Measurements from ENCODE around the gene PRPF40A. TPM values are rescaled to one million over a fixed set of nuclear protein-coding genes. Genes with fewer than 3 reads are reported as not detected.
"Not testable (repeated sequence)": the region's sequence is repeated elsewhere in the genome, so short reads cannot be mapped to it uniquely, and the experiment has no call there.

PRPF40A gene
- 100 to 1,000 TPM in 3 of 8 experiments, 10 to 100 TPM in 5; 67.7 to 194 (median 89.1) TPM for total RNA-seq

DNA sequence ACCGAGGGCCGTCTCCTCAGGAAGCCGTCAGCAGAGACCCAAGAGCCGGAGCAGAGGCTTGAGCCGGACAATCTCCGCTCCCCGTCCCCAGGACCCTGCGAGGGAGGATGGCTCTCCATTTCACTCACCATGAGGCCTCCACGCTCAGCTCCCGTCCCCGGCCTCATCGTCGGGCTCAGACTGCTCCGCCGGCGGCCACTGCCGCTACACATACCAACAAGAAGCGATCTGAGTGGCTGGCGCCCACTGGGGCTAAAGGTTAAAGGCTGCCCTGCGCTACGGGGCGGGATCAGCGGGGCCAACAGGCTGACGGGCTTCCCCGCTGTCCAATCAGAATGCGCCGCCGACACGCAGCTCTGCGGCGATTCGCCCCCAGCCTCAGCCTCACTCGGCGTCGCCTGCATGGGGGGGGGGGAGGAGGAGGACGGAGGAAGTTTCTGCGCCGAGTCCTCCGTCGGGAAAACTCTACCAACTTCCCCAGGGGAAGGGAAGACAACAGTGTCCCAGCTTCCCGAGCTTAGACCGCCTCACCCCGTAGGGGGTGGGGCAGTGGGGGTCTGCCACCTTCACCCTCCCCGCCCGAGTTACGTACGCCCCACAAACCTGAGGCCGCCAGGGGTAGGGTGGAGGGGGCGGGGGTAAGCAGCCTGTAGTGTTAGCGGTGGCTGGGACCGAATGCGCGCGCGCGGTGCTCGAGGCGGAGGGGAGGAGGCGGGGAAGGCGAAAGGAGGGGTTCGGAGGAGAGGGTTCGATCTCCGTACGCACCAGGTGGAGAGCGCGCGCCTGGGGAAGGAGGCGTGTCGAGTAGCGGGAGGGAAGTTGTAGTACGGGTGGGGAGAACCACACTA, at the start of gene PRPF40A:
TSS of gene PRPF40A (minus strand) at position 234 of the 848 bp plus-strand sequence. CDS start at position 212, 22 bp downstream.
- in situ Hi-C loops (cut with MboI; ENCODE audit: low pct_unique_long_range_greater_than_20kb in 2 of 9, low sequenced_read_pairs in 9 of 9, unreplicated experiment in 9 of 9) = loop anchor here in 1 of 9 experiments (25.0 kb wide), 1 partner anchor 770 kb away; the partner anchor contains the start of gene RPRM
- ATAC-seq (replicated peaks in 6 of 8) = peak; percentile 68 to 85 (median 82)
- WGBS, 10 experiments = 0 to 10% (median 0%) methylated on average over 4 to 11 of the region's 71 CpGs; no CpG with 5 or more reads in 4 of the 10 experiments

DNA sequence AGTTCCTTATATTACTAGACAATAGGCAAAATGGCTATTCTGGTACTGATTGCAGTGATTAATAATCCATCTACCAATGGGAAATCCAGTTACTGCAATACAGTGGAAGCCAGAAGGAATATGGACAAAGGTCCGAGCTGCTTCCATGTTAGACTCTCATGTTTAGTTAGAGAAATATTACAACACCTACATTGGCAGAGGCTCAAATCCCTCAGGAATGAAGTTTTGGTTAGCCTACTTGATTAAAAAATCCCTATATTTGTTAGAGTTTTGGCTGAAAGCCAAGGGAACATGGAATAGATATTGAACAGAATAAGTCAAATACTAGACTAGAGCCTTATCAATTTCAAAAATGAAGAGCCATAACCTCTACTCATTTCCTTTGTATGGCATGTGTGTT, 49.7 kb upstream of the PRPF40A start:
- in situ Hi-C loops (cut with MboI; ENCODE audit: low pct_unique_long_range_greater_than_20kb in 2 of 9, low sequenced_read_pairs in 9 of 9, unreplicated experiment in 9 of 9) = no loop called here
- WGBS, 10 experiments = 22 to 100% (median 86%) methylated on average over 1 of the region's 1 CpG; no CpG with 5 or more reads in 3 of the 10 experiments

More for the DNA sequence above, at the start of gene PRPF40A:
- Histone ChIP-seq H3K27ac (peak within 1 kb of the TSS; percentile 98 to 99), H3K4me1 (replicated peaks in 1 of 2) (peaks cover 0 to 16% of the 10 kb centered on the region in 2 donors), H3K4me3 (peak within 1 kb of the TSS; percentile 89 to 100 (median 93))

DNA sequence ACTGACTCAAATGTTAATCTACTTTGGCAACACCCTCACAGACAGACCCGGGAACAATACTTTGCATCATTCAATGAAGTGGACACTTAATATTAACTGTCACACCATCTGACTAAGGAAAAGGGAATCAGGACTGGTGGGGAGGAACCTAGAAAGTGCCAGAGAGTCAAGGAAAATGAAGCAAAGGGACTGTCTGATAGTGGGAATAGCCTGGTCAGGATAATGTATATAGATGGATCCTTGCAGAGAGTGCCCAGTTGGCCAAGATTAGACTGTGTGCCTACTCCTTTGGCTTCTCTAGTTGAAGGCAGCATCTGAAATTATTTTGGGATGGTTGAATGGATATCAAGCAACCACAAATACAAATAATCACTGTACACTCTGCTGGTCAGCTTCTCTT, 46.4 kb upstream of the PRPF40A start:
- in situ Hi-C loops (cut with MboI; ENCODE audit: low pct_unique_long_range_greater_than_20kb in 2 of 9, low sequenced_read_pairs in 9 of 9, unreplicated experiment in 9 of 9) = no loop called here
- peak in 3 of 8 experiments; percentile 22 to 33 (median 32) for ATAC-seq (replicated peaks in 6 of 8)
- WGBS, 10 experiments = no CpG with 5 or more reads among the region's 1 CpG
- Histone ChIP-seq H3K27ac (no peak overlapping the region), H3K4me3 (no peak overlapping the region), H3K4me1 (replicated peaks in 1 of 2) (peaks cover 8 to 14% of the 10 kb centered on the region in 2 donors)

More for the DNA sequence above, 49.7 kb upstream of the PRPF40A start:
- Histone ChIP-seq H3K4me1 (replicated peaks in 1 of 2) (peaks cover 0 to 6% of the 10 kb centered on the region in 2 donors), H3K4me3 (no peak overlapping the region), H3K27ac (no peak overlapping the region)
- ATAC-seq (replicated peaks in 6 of 8) = no peak

DNA sequence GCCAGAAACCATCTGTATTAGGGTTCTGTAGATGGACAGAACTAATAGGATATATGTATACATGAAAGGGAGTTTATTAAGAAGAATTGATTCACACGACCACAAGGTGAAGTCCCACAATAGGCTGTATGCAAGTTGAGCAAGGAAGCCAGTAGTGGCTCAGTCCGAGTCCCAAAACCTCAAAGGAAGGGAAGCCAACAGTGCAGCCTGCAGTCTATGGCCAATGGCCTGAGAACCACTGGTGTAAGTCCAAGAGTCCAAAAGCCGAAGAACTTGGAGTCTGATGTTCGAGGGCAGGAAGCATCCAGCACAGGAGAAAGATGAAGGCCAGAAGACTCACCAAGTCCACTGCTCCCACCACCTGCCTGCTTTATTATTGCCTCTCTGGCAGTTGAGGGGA, 45.9 kb upstream of the PRPF40A start:
- WGBS, 10 experiments = 82 to 100% (median 100%) methylated on average over 1 to 4 of the region's 4 CpGs; no CpG with 5 or more reads in 1 of the 10 experiments
- ATAC-seq (replicated peaks in 6 of 8); H3K4me3 ChIP-seq; in situ Hi-C loops (cut with MboI; ENCODE audit: low pct_unique_long_range_greater_than_20kb in 2 of 9, low sequenced_read_pairs in 9 of 9, unreplicated experiment in 9 of 9); H3K27ac ChIP-seq: not testable (repeated sequence)
- H3K4me1 ChIP-seq (replicated peaks in 1 of 2) = peaks cover 8 to 14% of the 10 kb centered on the region in 2 donors

DNA sequence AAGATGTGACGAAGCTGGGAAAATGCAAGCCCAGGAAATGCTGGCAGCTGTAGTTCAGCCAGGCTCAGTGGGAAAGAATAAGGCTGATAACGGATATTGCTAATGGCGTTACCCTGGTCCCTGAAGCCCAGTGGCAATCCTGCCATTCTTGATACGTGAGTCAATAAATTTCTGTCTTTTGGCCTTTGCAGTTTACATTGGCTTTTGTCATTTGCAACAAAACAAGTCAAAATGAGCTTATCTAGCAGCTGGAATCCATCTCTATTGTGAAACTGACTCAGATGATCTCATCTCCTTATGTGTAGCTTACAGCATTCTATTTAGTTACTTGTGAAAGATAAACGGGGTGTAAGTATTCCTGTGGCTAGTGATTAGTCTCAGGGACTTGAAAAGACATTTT, 44.9 kb upstream of the PRPF40A start:
- 15 to 62% (median 46%) methylated on average over 1 to 5 of the region's 5 CpGs for WGBS, 10 experiments
- in situ Hi-C loops (cut with MboI; ENCODE audit: low pct_unique_long_range_greater_than_20kb in 2 of 9, low sequenced_read_pairs in 9 of 9, unreplicated experiment in 9 of 9) = no loop called here
- no peak overlapping the region for H3K4me3 ChIP-seq
- H3K27ac ChIP-seq = no peak overlapping the region
- peak in 7 of 8 experiments; percentile 27 to 91 (median 73) for ATAC-seq (replicated peaks in 6 of 8)
- peaks cover 8 to 14% of the 10 kb centered on the region in 2 donors for H3K4me1 ChIP-seq (replicated peaks in 1 of 2)

DNA sequence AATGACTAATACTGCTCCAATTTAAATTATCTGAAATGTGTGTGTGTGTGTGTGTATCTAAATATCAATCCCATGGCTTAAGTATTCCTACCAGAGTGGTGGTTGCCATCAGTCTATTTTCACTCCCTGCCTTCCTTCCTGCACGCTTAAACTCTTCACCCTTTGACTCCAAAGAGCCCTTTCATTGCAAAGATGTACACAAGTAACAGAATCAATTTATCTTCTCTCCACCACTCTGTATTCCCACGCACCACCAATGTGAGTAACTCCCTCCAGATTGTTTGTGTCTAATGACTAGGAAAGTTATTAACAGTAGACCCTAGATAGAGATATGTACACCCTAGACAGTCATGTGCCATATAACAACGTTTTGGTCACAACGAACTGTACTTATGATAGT, 44.0 kb upstream of the PRPF40A start:
- Histone ChIP-seq H3K4me1 (replicated peaks in 1 of 2) (peaks cover 8 to 14% of the 10 kb centered on the region in 2 donors), H3K4me3 (no peak overlapping the region), H3K27ac (no peak overlapping the region)
- in situ Hi-C loops (cut with MboI; ENCODE audit: low pct_unique_long_range_greater_than_20kb in 2 of 9, low sequenced_read_pairs in 9 of 9, unreplicated experiment in 9 of 9) = no loop called here
- peak in 7 of 8 experiments; percentile 20 to 59 (median 29) for ATAC-seq (replicated peaks in 6 of 8)
- 37 to 100% (median 82%) methylated on average over 1 to 4 of the region's 4 CpGs for WGBS, 10 experiments

DNA sequence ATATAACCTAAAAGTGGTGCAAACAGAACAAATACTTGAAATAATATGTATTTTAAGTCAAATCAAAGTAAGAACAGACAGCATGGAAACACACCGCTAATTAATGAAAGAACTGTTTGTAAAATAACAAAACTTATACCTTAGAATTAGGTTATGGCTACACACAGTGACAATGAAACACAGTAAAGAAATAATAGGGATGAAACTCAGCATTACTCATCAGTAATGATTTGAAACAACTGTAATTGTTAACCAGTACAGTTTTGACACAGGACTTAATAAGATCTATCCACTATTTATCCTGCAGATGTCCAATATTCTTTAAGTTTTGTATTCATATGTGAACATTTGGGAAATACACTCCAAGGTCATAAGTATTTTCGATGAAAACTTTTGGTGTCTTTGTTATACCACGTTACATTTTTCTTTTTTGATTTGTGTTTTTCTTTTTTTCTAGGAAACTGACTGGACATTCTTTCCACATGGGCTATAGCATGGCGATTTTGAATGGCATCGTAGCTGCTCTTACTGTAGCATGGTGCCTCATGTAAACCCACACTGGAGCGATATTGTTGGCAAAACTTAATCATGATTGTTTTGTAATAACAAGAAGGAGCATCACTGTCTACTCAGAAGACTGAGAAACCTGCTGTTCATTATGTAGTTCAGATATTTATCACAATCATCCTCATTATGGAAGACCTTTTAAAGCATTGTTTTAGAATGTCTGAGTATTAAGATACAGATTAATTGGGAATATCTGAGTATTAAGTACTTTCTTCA, 42.2 kb upstream of the PRPF40A start:
- in situ Hi-C loops (cut with MboI; ENCODE audit: low pct_unique_long_range_greater_than_20kb in 2 of 9, low sequenced_read_pairs in 9 of 9, unreplicated experiment in 9 of 9) = no loop called here
- WGBS, 10 experiments = 81 to 100% (median 95%) methylated on average over 3 to 6 of the region's 6 CpGs
- ATAC-seq (replicated peaks in 6 of 8) = no peak
- no peak overlapping the region for H3K27ac ChIP-seq
- peaks cover 8 to 14% of the 10 kb centered on the region in 2 donors for H3K4me1 ChIP-seq (replicated peaks in 1 of 2)
- no peak overlapping the region for H3K4me3 ChIP-seq

DNA sequence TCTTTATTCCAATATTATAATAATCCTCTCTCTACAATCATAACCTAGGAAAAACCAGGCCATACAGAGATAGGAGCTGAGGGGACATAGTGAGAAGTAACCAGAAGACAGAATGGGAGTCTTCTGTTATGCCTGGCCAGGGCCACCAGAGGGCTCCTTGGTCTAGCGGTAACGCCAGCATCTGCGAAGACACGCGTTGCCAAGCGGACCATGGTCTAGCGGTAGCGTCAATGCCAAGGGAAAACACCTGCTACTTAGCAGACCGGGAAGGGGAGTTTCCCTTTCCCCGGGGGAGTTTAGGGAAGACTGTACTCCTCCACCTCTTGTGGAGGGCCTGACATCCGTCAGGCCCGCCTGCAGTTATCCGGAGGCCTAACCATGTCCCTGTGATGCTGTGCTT, 37.8 kb upstream of the PRPF40A start:
- Histone ChIP-seq H3K27ac (no peak overlapping the region), H3K4me1 (replicated peaks in 1 of 2) (no peaks in the 10 kb centered on the region), H3K4me3 (no peak overlapping the region)
- in situ Hi-C loops (cut with MboI; ENCODE audit: low pct_unique_long_range_greater_than_20kb in 2 of 9, low sequenced_read_pairs in 9 of 9, unreplicated experiment in 9 of 9) = no loop called here
- WGBS, 10 experiments = 80 to 100% (median 91%) methylated on average over 1 to 8 of the region's 13 CpGs; no CpG with 5 or more reads in 2 of the 10 experiments
- no peak for ATAC-seq (replicated peaks in 6 of 8)

DNA sequence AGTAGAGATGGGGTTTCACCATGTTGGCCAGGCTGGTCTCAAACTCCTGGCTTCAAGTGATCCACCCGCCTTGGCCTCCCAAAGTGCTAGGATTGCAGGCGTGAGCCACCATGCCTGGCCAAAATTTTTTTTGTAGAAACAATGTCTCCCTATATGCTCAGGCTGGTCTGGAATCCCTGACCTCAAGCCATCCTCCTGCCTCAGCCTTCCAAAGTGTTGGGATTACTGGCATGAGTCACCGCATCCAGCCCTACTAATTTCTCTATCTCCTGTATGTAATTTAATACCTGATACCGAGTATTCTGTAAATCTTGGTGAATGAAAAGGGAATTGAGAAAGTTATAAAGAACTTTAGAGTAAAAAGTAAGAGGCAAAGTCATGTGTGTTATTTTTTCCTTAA, 30.5 kb upstream of the PRPF40A start:
- in situ Hi-C loops (cut with MboI; ENCODE audit: low pct_unique_long_range_greater_than_20kb in 2 of 9, low sequenced_read_pairs in 9 of 9, unreplicated experiment in 9 of 9) = loop anchor here in 4 of 9 experiments (25.0 kb wide), 3 partner anchors 165 to 765 kb away; partner anchors contain the start of gene RPRM (in 1 of the 4)
- 64 to 100% (median 97%) methylated on average over 1 to 4 of the region's 4 CpGs; no CpG with 5 or more reads in 2 of the 10 experiments for WGBS, 10 experiments
- ATAC-seq (replicated peaks in 6 of 8); H3K4me1 ChIP-seq (replicated peaks in 1 of 2); H3K27ac ChIP-seq; H3K4me3 ChIP-seq: not testable (repeated sequence)

DNA sequence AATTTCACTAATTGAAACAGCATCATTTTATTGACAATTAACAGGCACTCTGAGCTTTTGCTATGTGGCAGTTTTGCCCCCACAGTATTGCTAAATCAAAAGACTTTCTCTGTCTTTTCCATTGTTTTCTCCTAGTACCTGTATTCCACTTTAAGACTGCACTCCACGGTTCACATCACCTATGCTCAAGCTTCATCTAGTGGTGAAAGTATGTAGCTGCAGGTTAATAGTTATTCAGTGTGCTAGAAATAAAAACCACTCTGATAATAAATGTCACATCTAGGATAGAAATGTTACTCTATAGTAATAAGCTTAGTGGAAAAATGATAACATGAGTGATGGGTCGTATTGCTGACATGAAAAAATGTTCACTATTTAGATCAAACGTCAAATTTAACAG, 25.7 kb upstream of the PRPF40A start:
- Histone ChIP-seq H3K27ac (no peak overlapping the region), H3K4me3 (no peak overlapping the region), H3K4me1 (replicated peaks in 1 of 2) (peaks cover 0 to 7% of the 10 kb centered on the region in 2 donors)
- peak in 2 of 8 experiments; percentile 24 to 47 for ATAC-seq (replicated peaks in 6 of 8)
- in situ Hi-C loops (cut with MboI; ENCODE audit: low pct_unique_long_range_greater_than_20kb in 2 of 9, low sequenced_read_pairs in 9 of 9, unreplicated experiment in 9 of 9) = loop anchor here in 4 of 9 experiments (25.0 kb wide), 3 partner anchors 169 to 769 kb away; partner anchors contain the start of gene RPRM (in 1 of the 4)
- WGBS, 10 experiments = 43 to 88% (median 71%) methylated on average over 1 to 3 of the region's 3 CpGs

DNA sequence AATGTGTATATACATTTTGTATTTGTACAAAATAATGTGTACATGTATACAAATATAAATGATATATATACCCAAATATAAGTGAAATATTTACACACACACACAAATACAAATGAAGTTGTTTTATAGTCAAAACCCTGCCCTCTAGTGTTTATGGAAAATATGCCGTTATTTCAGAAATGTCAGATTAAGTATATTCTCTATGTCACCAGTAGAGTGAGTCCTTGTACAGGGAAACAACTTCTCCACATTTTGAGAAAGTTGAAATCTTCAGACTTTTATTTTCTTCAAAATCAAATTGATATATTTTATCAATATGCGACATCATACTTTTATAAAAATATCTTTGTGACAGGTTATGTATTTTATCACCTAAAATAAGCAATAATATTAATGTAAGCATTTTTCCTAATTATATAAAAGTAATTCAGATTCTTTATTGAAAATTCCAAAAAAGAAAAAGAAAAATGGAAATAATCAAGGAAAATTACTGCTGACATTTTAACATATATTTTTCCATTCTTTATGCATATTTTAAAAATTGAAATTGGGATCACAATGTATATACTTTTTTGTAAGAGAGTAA, 23.6 kb upstream of the PRPF40A start:
- WGBS, 10 experiments = 0 to 100% (median 70%) methylated on average over 1 to 2 of the region's 2 CpGs
- in situ Hi-C loops (cut with MboI; ENCODE audit: low pct_unique_long_range_greater_than_20kb in 2 of 9, low sequenced_read_pairs in 9 of 9, unreplicated experiment in 9 of 9) = loop anchor here in 4 of 9 experiments (25.0 kb wide), 3 partner anchors 171 to 771 kb away; partner anchors contain the start of gene RPRM (in 1 of the 4)
- ATAC-seq (replicated peaks in 6 of 8) = peak in 1 of 8 experiments; percentile 35
- peaks cover 0 to 7% of the 10 kb centered on the region in 2 donors for H3K4me1 ChIP-seq (replicated peaks in 1 of 2)
- H3K27ac ChIP-seq = no peak overlapping the region
- H3K4me3 ChIP-seq = no peak overlapping the region

DNA sequence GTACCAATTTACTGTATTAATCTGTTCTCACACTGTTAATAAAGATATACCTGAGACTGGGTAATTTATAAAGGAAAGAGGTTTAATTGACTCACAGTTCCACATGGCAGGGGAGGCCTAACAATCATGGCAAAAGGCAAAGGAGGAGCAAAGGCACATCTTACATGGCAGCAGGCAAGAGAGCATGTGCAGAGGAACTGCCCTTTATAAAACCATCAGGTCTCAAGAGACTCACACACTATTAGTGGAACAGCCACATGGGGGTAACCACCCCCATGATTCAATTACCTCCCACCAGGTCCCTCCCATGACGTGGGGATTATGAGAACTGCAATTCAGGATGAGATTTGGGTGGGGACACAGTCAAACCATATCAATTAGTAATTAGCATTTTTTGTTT, 22.4 kb upstream of the PRPF40A start:
- H3K27ac ChIP-seq; H3K4me1 ChIP-seq (replicated peaks in 1 of 2); ATAC-seq (replicated peaks in 6 of 8); H3K4me3 ChIP-seq: not testable (repeated sequence)
- in situ Hi-C loops (cut with MboI; ENCODE audit: low pct_unique_long_range_greater_than_20kb in 2 of 9, low sequenced_read_pairs in 9 of 9, unreplicated experiment in 9 of 9) = loop anchor here in 4 of 9 experiments (25.0 kb wide), 3 partner anchors 173 to 773 kb away; partner anchors contain the start of gene RPRM (in 1 of the 4)
- WGBS, 10 experiments = 20 to 83% methylated on average over 1 of the region's 1 CpG; no CpG with 5 or more reads in 8 of the 10 experiments

Data from motor neuron (in vitro differentiated cells).